Thyroid gland (tissue), 4 donors: ENCODE data around the gene ATP6V1G2. TPM values are rescaled to one million over a fixed set of nuclear protein-coding genes. Genes with fewer than 3 reads are reported as not detected.
"Not testable (repeated sequence)": the region's sequence is repeated elsewhere in the genome, so short reads cannot be mapped to it uniquely, and the experiment has no call there.

Source experiments
- DNase-seq, 2 donors: peaks; one replicate each; pipeline ENCODE4 v3.0.0-alpha.2; 2019
- H3K27ac ChIP-seq, 3 donors: fragments of 200-600 bp; sonication (generic); 1 replicate in 2 of 3; 2 replicates in 1 of 3; pipeline ENCODE4 v1.5.1; 2016 to 2019; ENCODE audit warnings: mild to moderate bottlenecking in 1 of 3, moderate library complexity in 1 of 3
- H3K27me3 ChIP-seq: fragments of 200-600 bp; sonication (generic); one replicate; pipeline ENCODE4 v1.5.1; 2019
- H3K36me3 ChIP-seq, 2 donors: fragments of 200-600 bp; sonication (generic); one replicate each; pipeline ENCODE4 v1.5.1; 2016 to 2019
- H3K4me1 ChIP-seq, 2 donors: fragments of 200-600 bp; sonication (generic); one replicate each; pipeline ENCODE4 v1.5.1; 2017 to 2019
- H3K4me3 ChIP-seq, 3 donors: fragments of 200-600 bp; sonication (generic); replicated peaks in 1 of 3; 1 replicate in 2 of 3; 2 replicates in 1 of 3; pipeline ENCODE4 v1.5.1; 2016; ENCODE audit warnings: mild to moderate bottlenecking in 1 of 3
- H3K9me3 ChIP-seq: fragments of 200-600 bp; sonication (generic); one replicate; pipeline ENCODE4 v1.5.1; 2017
- POLR2A ChIP-seq, 2 donors: fragments of 450-650 bp; IDR thresholded peaks; one replicate each; pipeline ENCODE4 v1.6.1; 2017; ENCODE audit warnings: antibody characterized with exemption in 2 of 2, mild to moderate bottlenecking in 2 of 2, moderate library complexity in 1 of 2
- WGBS, 2 donors: methylation state at CpG; one replicate each; pipeline ENCODE4 v1.1.5; 2017; 5-methylcytosine and 5-hydroxymethylcytosine counted together
- intact Hi-C: fragments of 100-400 bp; cut with DNase I; formaldehyde crosslinking; loops from one replicate; pipeline ENCODE4 v1.15.1; 2023
- total RNA-seq, 4 donors: library from RNA; depleted of rRNA; stranded (reverse); fragments of >200 nt; gene quantifications; one replicate each; pipeline ENCODE4 v1.2.3, GENCODE V29; 2016
- TF ChIP-seq, protein P1 (sequence below), 6 experiments: fragments of 200-600 bp in 3 of 6; fragments of 450-650 bp in 3 of 6; sonication (generic) in 3 of 6; IDR thresholded peaks; one replicate each; pipeline ENCODE4 v1.5.1; 2016 to 2019; ENCODE audit warnings: antibody characterized with exemption in 6 of 6, mild to moderate bottlenecking in 2 of 6, inconsistent platforms in 1 of 6, moderate library complexity in 1 of 6

ATP6V1G2 gene
- total RNA-seq, 4 donors from 2014 or later = 1.2 to 3.9 (median 2.6) TPM

DNA sequence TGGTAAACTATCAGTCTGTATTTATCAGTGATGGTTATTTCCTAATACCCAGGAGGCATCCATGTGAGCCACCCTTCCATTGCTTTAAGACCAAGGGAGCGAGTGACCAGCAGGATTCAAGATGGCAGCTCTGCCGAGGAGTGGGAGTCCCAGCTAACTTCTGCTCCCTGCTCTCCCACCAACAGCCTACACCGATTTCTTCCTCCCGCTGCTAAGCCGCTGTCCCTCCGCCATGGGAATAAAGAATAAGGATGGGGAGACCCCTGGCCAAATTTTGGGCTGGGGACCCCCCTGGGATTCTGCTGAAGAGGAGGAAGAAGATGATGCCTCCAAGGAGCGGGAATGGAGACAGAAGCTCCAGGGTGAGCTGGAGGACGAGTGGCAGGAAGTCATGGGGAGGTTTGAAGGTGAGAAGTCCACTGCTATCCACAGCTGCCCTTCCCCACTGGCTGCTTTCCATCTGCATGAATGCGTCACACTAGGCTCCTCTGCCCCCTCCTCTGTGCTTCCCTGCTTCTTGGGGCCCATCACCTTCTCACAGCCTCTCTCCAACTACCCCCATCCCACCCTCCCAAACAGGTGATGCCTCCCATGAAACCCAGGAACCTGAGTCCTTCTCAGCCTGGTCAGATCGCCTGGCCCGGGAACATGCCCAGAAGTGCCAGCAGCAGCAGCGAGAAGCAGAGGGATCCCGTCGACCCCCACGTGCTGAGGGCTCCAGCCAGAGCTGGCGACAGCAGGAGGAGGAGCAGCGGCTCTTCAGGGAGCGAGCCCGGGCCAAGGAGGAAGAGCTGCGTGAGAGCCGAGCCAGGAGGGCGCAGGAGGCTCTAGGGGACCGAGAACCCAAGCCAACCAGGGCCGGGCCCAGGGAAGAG lies 11.3 kb upstream of the ATP6V1G2 start:
- TF ChIP-seq, protein P1, sequence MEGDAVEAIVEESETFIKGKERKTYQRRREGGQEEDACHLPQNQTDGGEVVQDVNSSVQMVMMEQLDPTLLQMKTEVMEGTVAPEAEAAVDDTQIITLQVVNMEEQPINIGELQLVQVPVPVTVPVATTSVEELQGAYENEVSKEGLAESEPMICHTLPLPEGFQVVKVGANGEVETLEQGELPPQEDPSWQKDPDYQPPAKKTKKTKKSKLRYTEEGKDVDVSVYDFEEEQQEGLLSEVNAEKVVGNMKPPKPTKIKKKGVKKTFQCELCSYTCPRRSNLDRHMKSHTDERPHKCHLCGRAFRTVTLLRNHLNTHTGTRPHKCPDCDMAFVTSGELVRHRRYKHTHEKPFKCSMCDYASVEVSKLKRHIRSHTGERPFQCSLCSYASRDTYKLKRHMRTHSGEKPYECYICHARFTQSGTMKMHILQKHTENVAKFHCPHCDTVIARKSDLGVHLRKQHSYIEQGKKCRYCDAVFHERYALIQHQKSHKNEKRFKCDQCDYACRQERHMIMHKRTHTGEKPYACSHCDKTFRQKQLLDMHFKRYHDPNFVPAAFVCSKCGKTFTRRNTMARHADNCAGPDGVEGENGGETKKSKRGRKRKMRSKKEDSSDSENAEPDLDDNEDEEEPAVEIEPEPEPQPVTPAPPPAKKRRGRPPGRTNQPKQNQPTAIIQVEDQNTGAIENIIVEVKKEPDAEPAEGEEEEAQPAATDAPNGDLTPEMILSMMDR (IDR thresholded peaks at IDR 0.05) = no peak
- no peak for TF ChIP-seq POLR2A (IDR thresholded peaks at IDR 0.05)
- Histone ChIP-seq H3K36me3 (peaks cover 16 to 42% of the 10 kb centered on the region in 2 donors), H3K9me3 (no peaks in the 10 kb centered on the region), H3K4me1 (peaks cover 0 to 28% of the 10 kb centered on the region in 2 donors), H3K4me3 (no peak overlapping the region), H3K27me3 (no peaks in the 10 kb centered on the region), H3K27ac (no peak overlapping the region)
- intact Hi-C loops = no loop called here
- no peak for DNase-seq
- 77 to 89% methylated on average over 18 to 23 of the region's 24 CpGs for WGBS, 2 donors

GRCh38 chr6:31556307-31556706 lies 9.9 kb upstream of the ATP6V1G2 start:
- no peak overlapping the region for H3K4me3 ChIP-seq
- no peaks in the 10 kb centered on the region for H3K9me3 ChIP-seq
- H3K27me3 ChIP-seq = no peaks in the 10 kb centered on the region
- H3K27ac ChIP-seq = no peak overlapping the region
- TF ChIP-seq, protein P1 (IDR thresholded peaks at IDR 0.05) = no peak
- TF ChIP-seq POLR2A (IDR thresholded peaks at IDR 0.05) = no peak
- peaks cover 16 to 42% of the 10 kb centered on the region in 2 donors for H3K36me3 ChIP-seq
- 77% methylated on average over 3 of the region's 3 CpGs for WGBS, 2 donors
- H3K4me1 ChIP-seq = peaks cover 0 to 28% of the 10 kb centered on the region in 2 donors
- DNase-seq = no peak
- intact Hi-C loops = no loop called here

DNA sequence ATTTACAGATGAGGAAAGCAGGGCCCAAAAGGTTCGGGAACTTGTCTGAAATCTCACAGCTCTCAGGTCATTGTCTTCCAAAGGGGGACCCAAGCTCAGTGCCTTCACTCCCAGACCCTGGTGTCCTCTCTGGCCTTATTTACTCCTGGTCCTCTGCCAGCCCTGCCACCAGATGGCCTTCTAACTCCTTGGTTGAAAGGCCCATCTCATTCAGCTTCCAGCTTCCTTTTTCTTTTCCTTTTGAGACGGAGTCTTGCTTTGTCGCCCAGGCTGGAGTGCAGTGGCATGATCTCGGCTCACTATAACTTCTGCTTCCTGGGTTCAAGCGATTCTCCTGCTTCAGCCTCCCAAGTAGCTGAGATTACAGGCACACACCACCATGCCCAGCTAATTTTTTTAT lies 5.0 kb upstream of the ATP6V1G2 start:
- TF ChIP-seq, protein P1 (IDR thresholded peaks at IDR 0.05) = peak in 3 of 6 experiments; percentile 5 to 15 (median 14)
- H3K4me3 ChIP-seq, intact Hi-C loops, H3K27ac ChIP-seq, H3K9me3 ChIP-seq, H3K27me3 ChIP-seq: not testable (repeated sequence)
- Histone ChIP-seq H3K4me1 (peaks cover 11 to 13% of the 10 kb centered on the region in 2 donors), H3K36me3 (peaks cover 20 to 22% of the 10 kb centered on the region in 2 donors)
- WGBS, 2 donors = 58 to 63% methylated on average over 5 of the region's 5 CpGs
- peak; percentile 19 to 33 for DNase-seq

DNA sequence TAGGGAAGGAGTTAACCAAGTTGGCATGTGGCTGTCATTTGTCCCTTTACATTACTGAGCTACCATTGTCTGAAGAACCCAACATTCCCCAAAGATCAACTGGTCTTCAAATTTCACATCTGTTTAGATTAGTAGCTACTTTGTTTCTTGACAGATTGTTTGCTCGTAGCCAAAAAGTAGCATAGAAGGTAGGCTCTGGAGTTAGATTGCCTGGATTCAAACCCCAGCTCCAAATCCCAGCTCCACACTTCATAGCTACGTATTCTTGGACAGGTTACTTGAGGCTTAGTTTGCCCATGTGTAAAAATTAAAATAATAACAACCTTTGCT lies 2.1 kb upstream of the ATP6V1G2 start:
- WGBS, 2 donors = 93 to 96% methylated on average over 2 of the region's 2 CpGs
- Histone ChIP-seq H3K4me1 (peaks cover 11 to 13% of the 10 kb centered on the region in 2 donors), H3K27me3 (no peaks in the 10 kb centered on the region), H3K36me3 (peaks cover 5 to 22% of the 10 kb centered on the region in 2 donors), H3K27ac (peak overlapping the region in 1 of 3 donors; percentile 85), H3K4me3 (peak overlapping the region in 1 of 3 donors; percentile 25), H3K9me3 (no peaks in the 10 kb centered on the region)
- DNase-seq = no peak
- intact Hi-C loops = loop anchor here (5.0 to 10.0 kb wide), 2 partner anchors 49 to 54 kb away; partner anchors contain the start of gene MICB
- no peak for TF ChIP-seq POLR2A (IDR thresholded peaks at IDR 0.05)
- TF ChIP-seq, protein P1 (IDR thresholded peaks at IDR 0.05) = no peak
